Mammary epithelial cell (primary cell): ENCODE measurements around the gene ZNF558.

Experiments
- CTCF ChIP-seq, 2 donors: IDR thresholded peaks in 1 of 2; conservative IDR thresholded peaks in 1 of 2; 2 replicates each; pipeline ENCODE4 v1.5.1; 2011 to 2012; ENCODE audit warnings: inconsistent platforms in 2 of 2, low read length in 2 of 2, mild to moderate bottlenecking in 2 of 2, control low read depth in 1 of 2, low read depth in 1 of 2; ENCODE audit not compliant: insufficient read depth in 1 of 2; ENCODE audit errors: extremely low read depth in 1 of 2
- EZH2 ChIP-seq: IDR thresholded peaks from 2 replicates; pipeline ENCODE4 v1.6.1; 2012; ENCODE audit warnings: low read length, inconsistent platforms, borderline replicate concordance

GRCh38 chr19:8821748-8822241, 10.3 kb downstream of the ZNF558 start:
- no peak for TF ChIP-seq CTCF (conservative IDR thresholded peaks at IDR 0.05 in 1 of 2, IDR thresholded peaks at IDR 0.05 in 1 of 2; ENCODE audit: extremely low read depth in 1 of 2, insufficient read depth in 1 of 2, low read depth in 1 of 2, low read length in 2 of 2)
- TF ChIP-seq EZH2, result no peak
